AG04450 (cell line): ENCODE results near the gene ACP1. TPM values are rescaled to one million over a fixed set of nuclear protein-coding genes. Genes with fewer than 3 reads are reported as not detected.

ENCODE experiments used
- CTCF ChIA-PET: fragments of 300-600, 350-600 bp; formaldehyde crosslinking; extraction: SDS; loops from one replicate; lab custom pipeline; 2022; ENCODE audit warnings: antibody characterized with exemption, inconsistent platforms; lab: Charles Lee
- POLR2A ChIA-PET: fragments of 350-600 bp; formaldehyde crosslinking; extraction: SDS; loops from one replicate; lab custom pipeline; 2021; ENCODE audit warnings: antibody characterized with exemption, inconsistent platforms; lab: Yijun Ruan, JAX
- DNase-seq: peaks from one replicate; pipeline ENCODE4 v3.0.0-alpha.2; 2011; ENCODE audit warnings: low read depth, low spot score
- H3K27ac ChIP-seq: one replicate; pipeline ENCODE4 v1.5.1; 2012; ENCODE audit warnings: low read depth, low read length, control low read depth
- H3K27me3 ChIP-seq: one replicate; pipeline ENCODE4 v1.6.0; 2012; ENCODE audit warnings: low read length; ENCODE audit not compliant: control insufficient read depth, insufficient read depth
- H3K4me3 ChIP-seq: 2 replicates; pipeline ENCODE4 v1.5.1; 2011; ENCODE audit warnings: mild to moderate bottlenecking, low read depth, low read length, control low read depth
- H3K9me3 ChIP-seq: 2 replicates; pipeline ENCODE4 v1.5.1; 2012; ENCODE audit warnings: low read length; ENCODE audit not compliant: control insufficient read depth, insufficient read depth
- CTCF ChIP-seq: IDR thresholded peaks from 2 replicates; pipeline ENCODE4 v1.5.1; 2011; ENCODE audit warnings: low read depth, low read length, control low read depth, inconsistent platforms
- polyA plus RNA-seq: library from polyadenylated mRNA; depleted of rRNA; stranded (reverse); fragments of >200 nt; gene quantifications from 2 replicates; pipeline ENCODE4 v1.2.3, GENCODE V29; 2011

Gene ACP1
- polyA plus RNA-seq, 1 experiment, result 126 TPM

DNA sequence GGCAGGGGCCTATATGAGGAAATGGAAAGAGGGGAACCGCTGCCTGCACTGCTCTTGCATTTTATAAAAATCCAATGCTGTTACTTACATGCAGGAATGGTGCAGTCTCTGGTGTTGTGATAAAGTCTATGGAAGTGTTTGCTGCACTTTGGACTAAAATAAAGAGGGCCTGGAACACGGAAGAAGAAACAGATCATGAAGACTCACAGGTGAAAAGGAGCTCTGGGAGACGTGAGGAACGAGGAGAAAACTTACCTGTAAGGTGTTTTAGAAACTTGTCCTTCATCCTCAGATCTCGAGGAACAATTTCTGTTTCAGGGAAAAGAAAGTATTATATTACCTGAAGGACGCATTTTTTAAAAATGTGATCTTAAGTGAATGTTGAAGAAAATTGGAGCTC lies 21.3 kb downstream of the ACP1 start:
- Histone ChIP-seq H3K27ac (no peak overlapping the region), H3K9me3 (no peaks in the 10 kb centered on the region), H3K27me3 (peaks cover 12% of the 10 kb centered on the region), H3K4me3 (no peak overlapping the region)
- ChIA-PET POLR2A (no interaction called here), CTCF (interaction anchor here (1.3 to 3.5 kb wide), 3 partner anchors 25 to 267 kb away, joined by 3 to 21 read pairs (median 4); no protein-coding TSS in a partner anchor)
- DNase-seq, result no peak
- TF ChIP-seq CTCF, result no peak

GRCh38 chr2:286774-287392 lies 22.1 kb downstream of the ACP1 start:
- ChIA-PET POLR2A (no interaction called here), CTCF (interaction anchor here (3.5 kb wide), 1 partner anchor 40 kb away, joined by 21 read pairs; no protein-coding TSS in a partner anchor)
- Histone ChIP-seq H3K4me3 (peak overlapping the region; percentile 31; the same call in 1 of the 2 replicates), H3K9me3 (no peaks in the 10 kb centered on the region), H3K27ac (no peak overlapping the region), H3K27me3 (peaks cover 12% of the 10 kb centered on the region)
- no peak for DNase-seq
- no peak for TF ChIP-seq CTCF

GRCh38 chr2:287471-287885 lies 22.7 kb downstream of the ACP1 start:
- TF ChIP-seq CTCF, result no peak
- Histone ChIP-seq H3K27ac (no peak overlapping the region), H3K27me3 (peaks cover 12% of the 10 kb centered on the region), H3K4me3 (peak overlapping the region; percentile 31), H3K9me3 (no peaks in the 10 kb centered on the region)
- ChIA-PET POLR2A (no interaction called here), CTCF (interaction anchor here (4.9 kb wide), 1 partner anchor 41 kb away, joined by 61 read pairs; no protein-coding TSS in a partner anchor)
- no peak for DNase-seq

DNA sequence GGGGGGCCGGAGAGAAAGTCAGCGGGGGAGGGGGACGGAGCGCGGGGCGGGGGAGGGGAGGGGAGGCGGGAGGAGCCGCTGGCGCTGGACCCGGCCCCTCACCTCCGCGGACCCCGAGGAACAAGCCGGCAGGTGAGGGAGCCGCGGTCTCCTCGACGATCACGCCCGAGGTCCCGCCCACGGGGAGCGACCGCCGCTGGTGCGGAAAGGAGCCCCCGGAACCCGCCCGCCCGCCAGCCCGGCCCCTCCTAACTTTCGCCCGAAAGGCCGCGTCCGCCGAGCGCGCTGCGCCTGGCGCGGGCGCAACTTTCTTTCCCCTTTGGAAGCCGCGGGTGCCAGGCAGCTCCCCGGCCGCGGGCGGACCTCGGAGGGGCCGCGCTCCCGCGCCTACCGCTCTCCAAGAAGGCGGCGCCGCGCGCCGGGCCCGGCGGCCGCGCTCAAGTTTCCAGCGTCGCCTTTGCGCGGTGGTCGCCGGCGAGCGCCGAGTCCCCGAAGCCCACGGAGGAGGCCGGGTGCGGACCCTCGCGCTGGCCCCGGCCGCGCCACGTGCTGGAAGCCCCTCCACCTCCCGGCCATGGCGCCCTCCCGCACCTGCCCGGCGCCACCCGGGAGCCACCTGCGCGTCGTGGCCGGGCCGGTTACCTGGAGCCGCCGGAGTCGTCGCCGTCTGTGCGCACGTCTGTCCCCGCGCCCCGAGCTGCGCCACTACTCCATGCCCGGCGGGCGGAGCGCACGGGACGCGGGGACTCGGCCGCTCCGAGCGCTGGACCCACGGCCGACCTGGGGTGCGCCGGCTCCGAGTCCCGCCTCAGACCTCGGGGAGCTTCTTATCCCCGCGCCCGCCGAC lies 23.4 kb downstream of the ACP1 start, which contains the start of gene ALKAL2:
TSS of gene ALKAL2 (minus strand) at position 181 of the 847 bp plus-strand sequence. CDS start 256 bp downstream, outside the sequence.
- Histone ChIP-seq H3K9me3 (no peaks in the 10 kb centered on the region), H3K27me3 (peaks cover 12% of the 10 kb centered on the region), H3K4me3 (peak within 1 kb of the TSS; percentile 31), H3K27ac (no peak within 1 kb of the TSS)
- DNase-seq, result no peak
- POLR2A ChIA-PET, result no interaction called here
- CTCF ChIA-PET, result interaction anchor here (4.1 to 4.9 kb wide), 2 partner anchors 42 to 271 kb away, joined by 48 to 61 read pairs; no protein-coding TSS in a partner anchor
- no peak for TF ChIP-seq CTCF
